ENCODE measurements around the gene RUSC1.
"Not testable (repeated sequence)": the region's sequence is repeated elsewhere in the genome, so short reads cannot be mapped to it uniquely, and the experiment has no call there.

The RUSC1 gene

GRCh38 chr1:155324717-155325602 lies 4.3 kb downstream of the RUSC1 start:
- H4K20me1 ChIP-seq: peaks cover 0 to 68% (median 53%) of the 10 kb centered on the region in 11 experiments; a peak in 20 of 22 replicates
- no peak for TF ChIP-seq Cebpa-rat (IDR thresholded peaks at IDR 0.05)
- H3K9ac ChIP-seq: peak overlapping the region; percentile 79 to 87 (median 85)
- H3K4me1 ChIP-seq: peaks cover 49 to 56% (median 53%) of the 10 kb centered on the region in 10 experiments
- H3K4me3 ChIP-seq: peak overlapping the region; percentile 75 to 94 (median 83)
- H3K9me3 ChIP-seq (replicated peaks in 1 of 11): no peaks in the 10 kb centered on the region
- peak overlapping the region; percentile 85 to 99 (median 95) for H3K4me2 ChIP-seq
- peak overlapping the region in 10 of 11 experiments; percentile 64 to 88 (median 81); a peak in 19 of 22 replicates for H3K27ac ChIP-seq
- peaks cover 13 to 40% (median 29%) of the 10 kb centered on the region in 11 experiments for H3K36me3 ChIP-seq
- no peaks in the 10 kb centered on the region for H3K27me3 ChIP-seq

GRCh38 chr1:155325603-155325893 lies 4.9 kb downstream of the RUSC1 start:
- Histone ChIP-seq H3K36me3 (peaks cover 16 to 40% (median 32%) of the 10 kb centered on the region in 11 experiments), H3K9ac (peak overlapping the region; percentile 79 to 87 (median 85))
- no peak for TF ChIP-seq Cebpa-rat (IDR thresholded peaks at IDR 0.05)

GRCh38 chr1:155326020-155326526 lies 5.4 kb downstream of the RUSC1 start:
- peak overlapping the region; percentile 85 to 99 (median 95) for H3K4me2 ChIP-seq
- H3K27me3 ChIP-seq: no peaks in the 10 kb centered on the region
- peak overlapping the region in 5 of 11 experiments; percentile 4 to 40 (median 12); a peak in 1 of 22 replicates for H3K27ac ChIP-seq
- H3K9ac ChIP-seq: peak overlapping the region in 10 of 11 experiments; percentile 0 to 87 (median 85); a peak in 17 of 22 replicates
- H4K20me1 ChIP-seq: peaks cover 9 to 67% (median 44%) of the 10 kb centered on the region in 11 experiments; a peak in 20 of 22 replicates
- peak overlapping the region in 6 of 10 experiments; percentile 76 to 94 (median 84); a peak in 7 of 20 replicates for H3K4me3 ChIP-seq
- no peak for TF ChIP-seq Cebpa-rat (IDR thresholded peaks at IDR 0.05)
- H3K36me3 ChIP-seq: peaks cover 21 to 44% (median 38%) of the 10 kb centered on the region in 11 experiments
- peaks cover 39 to 57% (median 43%) of the 10 kb centered on the region in 10 experiments for H3K4me1 ChIP-seq
- no peaks in the 10 kb centered on the region for H3K9me3 ChIP-seq (replicated peaks in 1 of 11)

More at GRCh38 chr1:155325603-155325893, 4.9 kb downstream of the RUSC1 start:
- H3K4me3 ChIP-seq: peak overlapping the region in 9 of 10 experiments; percentile 76 to 94 (median 84); a peak in 19 of 20 replicates
- no peaks in the 10 kb centered on the region for H3K9me3 ChIP-seq (replicated peaks in 1 of 11)
- H3K27ac ChIP-seq: 0 out of 22 replicates have a peak overlapping the region, but pooled peaks of 2 of the 11 experiments have one; percentile 4
- peaks cover 44 to 57% (median 48%) of the 10 kb centered on the region in 10 experiments for H3K4me1 ChIP-seq
- no peaks in the 10 kb centered on the region for H3K27me3 ChIP-seq
- peaks cover 4 to 68% (median 47%) of the 10 kb centered on the region in 11 experiments; a peak in 20 of 22 replicates for H4K20me1 ChIP-seq
- H3K4me2 ChIP-seq: peak overlapping the region; percentile 85 to 99 (median 95)

- peak overlapping the region; percentile 85 to 99 (median 95); a peak in 19 of 22 replicates for H3K4me2 ChIP-seq
- peaks cover 13 to 67% (median 40%) of the 10 kb centered on the region in 11 experiments; a peak in 19 of 22 replicates for H4K20me1 ChIP-seq
- H3K4me1 ChIP-seq: peaks cover 34 to 57% (median 37%) of the 10 kb centered on the region in 10 experiments
- H3K9ac ChIP-seq: peak overlapping the region in 6 of 11 experiments; percentile 79 to 87 (median 85); a peak in 12 of 22 replicates
- H3K27me3 ChIP-seq: no peaks in the 10 kb centered on the region
- 0 out of 22 replicates have a peak overlapping the region, but pooled peaks of 3 of the 11 experiments have one; percentile 5 to 13 (median 12) for H3K27ac ChIP-seq
- no peak overlapping the region for H3K4me3 ChIP-seq
- H3K36me3 ChIP-seq: peaks cover 21 to 49% (median 43%) of the 10 kb centered on the region in 11 experiments
- no peak for TF ChIP-seq Cebpa-rat (IDR thresholded peaks at IDR 0.05)
- no peaks in the 10 kb centered on the region for H3K9me3 ChIP-seq (replicated peaks in 1 of 11)
Observed at GRCh38 chr1:155326631-155327037, 5.9 kb downstream of the RUSC1 start.

GRCh38 chr1:155327981-155328380 lies 7.3 kb downstream of the RUSC1 start:
- peaks cover 6 to 59% (median 32%) of the 10 kb centered on the region in 11 experiments; a peak in 17 of 22 replicates for H4K20me1 ChIP-seq
- peaks cover 23 to 50% (median 27%) of the 10 kb centered on the region in 10 experiments for H3K4me1 ChIP-seq
- H3K4me3 ChIP-seq: no peak overlapping the region
- 0 out of 22 replicates have a peak overlapping the region, but pooled peaks of 1 of the 11 experiments have one; percentile 10 for H3K9ac ChIP-seq
- no peak overlapping the region for H3K4me2 ChIP-seq
- H3K27me3 ChIP-seq: no peaks in the 10 kb centered on the region
- H3K36me3 ChIP-seq: peaks cover 23 to 60% (median 49%) of the 10 kb centered on the region in 11 experiments
- no peaks in the 10 kb centered on the region for H3K9me3 ChIP-seq (replicated peaks in 1 of 11)
- no peak overlapping the region for H3K27ac ChIP-seq
- no peak for TF ChIP-seq Cebpa-rat (IDR thresholded peaks at IDR 0.05)

- peak in 3 of 11 experiments; percentile 11 to 68 (median 28); a peak in 2 of 22 replicates for TF ChIP-seq Cebpa-rat (IDR thresholded peaks at IDR 0.05)
- not testable (repeated sequence) for H3K4me2 ChIP-seq; H3K9ac ChIP-seq; H3K4me3 ChIP-seq; H3K27ac ChIP-seq; H3K9me3 ChIP-seq (replicated peaks in 1 of 11); H3K27me3 ChIP-seq
- Histone ChIP-seq H3K36me3 (peaks cover 29 to 69% (median 58%) of the 10 kb centered on the region in 11 experiments), H4K20me1 (peaks cover 6 to 59% (median 32%) of the 10 kb centered on the region in 11 experiments; a peak in 17 of 22 replicates), H3K4me1 (peaks cover 23 to 50% (median 27%) of the 10 kb centered on the region in 10 experiments)
Observed at GRCh38 chr1:155328856-155329255, 8.2 kb downstream of the RUSC1 start.

- Histone ChIP-seq H3K27ac (no peak overlapping the region), H3K9ac (no peak overlapping the region; a peak in 1 of 22 replicates)
- TF ChIP-seq Cebpa-rat (IDR thresholded peaks at IDR 0.05): no peak
Observed at GRCh38 chr1:155329980-155330598, 9.4 kb downstream of the RUSC1 start.

GRCh38 chr1:155334962-155335361 lies 14.3 kb downstream of the RUSC1 start:
- no peak overlapping the region for H3K4me3 ChIP-seq
- no peaks in the 10 kb centered on the region for H3K9me3 ChIP-seq (replicated peaks in 1 of 11)
- H3K27me3 ChIP-seq: no peaks in the 10 kb centered on the region
- H3K36me3 ChIP-seq: peaks cover 73 to 97% (median 92%) of the 10 kb centered on the region in 11 experiments
- H3K4me1 ChIP-seq: peaks cover 0 to 19% (median 0%) of the 10 kb centered on the region in 10 experiments; a peak in 8 of 20 replicates
- no peak overlapping the region for H3K9ac ChIP-seq
- H4K20me1 ChIP-seq: peaks cover 0 to 30% (median 8%) of the 10 kb centered on the region in 11 experiments; a peak in 9 of 22 replicates
- TF ChIP-seq Cebpa-rat (IDR thresholded peaks at IDR 0.05): no peak
- H3K4me2 ChIP-seq: no peak overlapping the region
- H3K27ac ChIP-seq: no peak overlapping the region

More at GRCh38 chr1:155329980-155330598, 9.4 kb downstream of the RUSC1 start:
- Histone ChIP-seq H3K4me3 (no peak overlapping the region), H3K4me2 (peak overlapping the region in 3 of 11 experiments; percentile 35 to 71 (median 58); a peak in 6 of 22 replicates), H3K27me3 (no peaks in the 10 kb centered on the region), H3K9me3 (replicated peaks in 1 of 11) (no peaks in the 10 kb centered on the region), H3K4me1 (peaks cover 19 to 50% (median 25%) of the 10 kb centered on the region in 10 experiments), H4K20me1 (peaks cover 6 to 56% (median 31%) of the 10 kb centered on the region in 11 experiments; a peak in 17 of 22 replicates), H3K36me3 (peaks cover 42 to 81% (median 70%) of the 10 kb centered on the region in 11 experiments)
